Transverse colon (tissue), 4 donors: ENCODE results near the gene ANKRD61. TPM values are rescaled to one million over a fixed set of nuclear protein-coding genes. Genes with fewer than 3 reads are reported as not detected.
"Not testable (repeated sequence)": the region's sequence is repeated elsewhere in the genome, so short reads cannot be mapped to it uniquely, and the experiment has no call there.

Experiments used
- DNase-seq: peaks from one replicate; pipeline ENCODE4 v3.0.0-alpha.2; 2019
- H3K27ac ChIP-seq, 4 donors: fragments of 200-600 bp; sonication (generic); 2 replicates each; pipeline ENCODE4 v1.5.1; 2016 to 2018; ENCODE audit warnings: inconsistent platforms in 4 of 4
- H3K27me3 ChIP-seq: fragments of 200-600 bp; sonication (generic); 2 replicates; pipeline ENCODE4 v1.5.1; 2017; ENCODE audit warnings: inconsistent platforms
- H3K36me3 ChIP-seq, 4 donors: fragments of 200-600 bp; sonication (generic); 2 replicates each; pipeline ENCODE4 v1.5.1; 2017 to 2019; ENCODE audit warnings: inconsistent platforms in 4 of 4
- H3K4me1 ChIP-seq, 4 donors: fragments of 200-600 bp; sonication (generic); 2 replicates each; pipeline ENCODE4 v1.5.1; 2017 to 2020; ENCODE audit warnings: inconsistent platforms in 4 of 4
- H3K4me3 ChIP-seq, 4 donors: fragments of 200-600 bp; sonication (generic); 1 replicate in 1 of 4; 2 replicates in 3 of 4; pipeline versions ENCODE4 v1.5.1 to v1.6.1; 2017 to 2019; ENCODE audit warnings: inconsistent platforms in 4 of 4
- H3K9me3 ChIP-seq, 2 donors: fragments of 200-600 bp; sonication (generic); 2 replicates each; pipeline ENCODE4 v1.5.1; 2017 to 2019; ENCODE audit warnings: inconsistent platforms in 2 of 2
- CTCF ChIP-seq, 5 experiments: fragments of 200-600 bp in 3 of 5; fragments of 450-650 bp in 2 of 5; sonication (generic) in 3 of 5; IDR thresholded peaks; 1 replicate in 2 of 5; 2 replicates in 3 of 5; pipeline ENCODE4 v1.5.1; 2016 to 2017; ENCODE audit warnings: antibody characterized with exemption in 5 of 5, inconsistent platforms in 3 of 5, mild to moderate bottlenecking in 2 of 5, moderate library complexity in 1 of 5
- EP300 ChIP-seq: sonication (generic); formaldehyde crosslinking; IDR thresholded peaks from one replicate; pipeline ENCODE4 v1.6.1; 2017; ENCODE audit warnings: antibody characterized with exemption, low read depth
- POLR2A ChIP-seq: fragments of 450-650 bp; IDR thresholded peaks from one replicate; pipeline ENCODE4 v1.6.1; 2016; ENCODE audit warnings: antibody characterized with exemption, mild to moderate bottlenecking, moderate library complexity
- POLR2AphosphoS5 ChIP-seq, 3 donors: sonication (generic); formaldehyde crosslinking; IDR thresholded peaks; one replicate each; pipeline ENCODE4 v1.6.1; 2016; ENCODE audit warnings: antibody characterized with exemption in 3 of 3
- WGBS, 2 donors: methylation state at CpG; one replicate each; pipeline ENCODE4 v1.1.5; 2018; ENCODE audit warnings: low coverage in 1 of 2; 5-methylcytosine and 5-hydroxymethylcytosine counted together
- in situ Hi-C, 4 donors: fragments of 200-750 bp; cut with MboI; loops; one replicate each; pipeline versions ENCODE4 v1.15.0 to v1.15.1; 2017; ENCODE audit warnings: low sequenced_read_pairs in 3 of 4, low pct_ligation_motif_present in 1 of 4, low pct_unique_long_range_greater_than_20kb in 1 of 4
- intact Hi-C: fragments of 100-400 bp; cut with DNase I; formaldehyde crosslinking; loops from one replicate; pipeline ENCODE4 v1.15.1; 2023; ENCODE audit warnings: low total_unique reads
- total RNA-seq, 4 donors: library from RNA; depleted of rRNA; stranded (reverse); fragments of >200 nt; gene quantifications; one replicate each; pipeline ENCODE4 v1.1.0, GENCODE V29; 2016

Gene ANKRD61
- total RNA-seq, 4 donors from 2014 or later = not detected

GRCh38 chr7:6008668-6009611 is 22.2 kb upstream of the ANKRD61 start, which contains the start of the genes AIMP2 and PMS2:
AIMP2 (plus strand) TSS chr7:6009272; CDS start chr7:6009364, 92 bp downstream.
PMS2 (minus strand) TSS chr7:6009049; CDS start chr7:6009019, 30 bp downstream.
- TF ChIP-seq POLR2AphosphoS5 (IDR thresholded peaks at IDR 0.05) (peak; percentile 86 to 89 (median 89)), POLR2A (peak; percentile 92), CTCF (IDR thresholded peaks at IDR 0.05) (peak in 1 of 5 experiments; percentile 31), EP300 (no peak)
- H3K9me3 ChIP-seq = no peaks in the 10 kb centered on the region
- DNase-seq = peak; percentile 99
- in situ Hi-C loops = no loop called here
- no peaks in the 10 kb centered on the region for H3K27me3 ChIP-seq
- H3K4me3 ChIP-seq = peak within 1 kb of the TSS; percentile 62 to 98 (median 68)
- WGBS, 2 donors = 0% methylated on average over 4 to 66 of the region's 84 CpGs
- no peaks in the 10 kb centered on the region for H3K36me3 ChIP-seq
- H3K27ac ChIP-seq = peak within 1 kb of the TSS; percentile 94 to 98 (median 96)
- H3K4me1 ChIP-seq = peaks cover 0 to 55% (median 39%) of the 10 kb centered on the region in 4 donors
- intact Hi-C loops = no loop called here

GRCh38 chr7:6010370-6010769 is 20.8 kb upstream of the ANKRD61 start:
- H3K9me3 ChIP-seq, intact Hi-C loops, in situ Hi-C loops, H3K36me3 ChIP-seq, DNase-seq, H3K27me3 ChIP-seq: not testable (repeated sequence)
- 96 to 98% methylated on average over 6 to 8 of the region's 8 CpGs for WGBS, 2 donors
- peak overlapping the region; percentile 94 to 98 (median 96) for H3K27ac ChIP-seq
- H3K4me3 ChIP-seq = peak overlapping the region in 1 of 4 donors; percentile 98
- peaks cover 0 to 62% (median 39%) of the 10 kb centered on the region in 4 donors for H3K4me1 ChIP-seq

- 84 to 88% methylated on average over 2 of the region's 2 CpGs for WGBS, 2 donors
- no peak for DNase-seq
Measured at GRCh38 chr7:6011541-6011940, 19.6 kb upstream of the ANKRD61 start.

GRCh38 chr7:6012355-6013104 is 18.6 kb upstream of the ANKRD61 start:
- H3K27ac ChIP-seq = peak overlapping the region; percentile 71 to 96 (median 80)
- in situ Hi-C loops = no loop called here
- no peaks in the 10 kb centered on the region for H3K27me3 ChIP-seq

More at GRCh38 chr7:6011541-6011940, 19.6 kb upstream of the ANKRD61 start:
- Histone ChIP-seq H3K36me3 (no peaks in the 10 kb centered on the region), H3K27ac (peak overlapping the region; percentile 71 to 96 (median 80)), H3K4me3 (no peak overlapping the region), H3K27me3 (no peaks in the 10 kb centered on the region), H3K4me1 (peaks cover 0 to 63% (median 42%) of the 10 kb centered on the region in 4 donors), H3K9me3 (no peaks in the 10 kb centered on the region)
- intact Hi-C loops (no loop called here), in situ Hi-C loops (no loop called here)
- TF ChIP-seq POLR2AphosphoS5 (IDR thresholded peaks at IDR 0.05) (no peak), CTCF (IDR thresholded peaks at IDR 0.05) (no peak), EP300 (no peak), POLR2A (no peak)

More at GRCh38 chr7:6012355-6013104, 18.6 kb upstream of the ANKRD61 start:
- Histone ChIP-seq H3K9me3 (no peaks in the 10 kb centered on the region), H3K4me1 (peaks cover 0 to 59% (median 42%) of the 10 kb centered on the region in 4 donors), H3K36me3 (no peaks in the 10 kb centered on the region), H3K4me3 (no peak overlapping the region)
- peak; percentile 63 for DNase-seq
- intact Hi-C loops = no loop called here
- TF ChIP-seq POLR2AphosphoS5 (IDR thresholded peaks at IDR 0.05) (peak in 1 of 3 donors; percentile 21), EP300 (no peak)
- 56 to 59% methylated on average over 11 to 14 of the region's 14 CpGs for WGBS, 2 donors
